GM19025 (cell line): ENCODE measurements around the gene GPR162.

Experiments used
- ATAC-seq: cut with Tn5 transposase; IDR thresholded peaks from one replicate; pipeline ENCODE4 v1.9.1; 2021; ENCODE audit warnings: mild to moderate bottlenecking, low read depth, moderate library complexity; ENCODE audit not compliant: unreplicated experiment

Gene GPR162

GRCh38 chr12:6833189-6833890, 11.7 kb downstream of the GPR162 start:
- no peak for ATAC-seq

GRCh38 chr12:6834254-6834653, 12.6 kb downstream of the GPR162 start:
- ATAC-seq = no peak

GRCh38 chr12:6834873-6835272, 13.3 kb downstream of the GPR162 start:
- no peak for ATAC-seq

- no peak for ATAC-seq
These were observed 15.2 kb downstream of the GPR162 start for GRCh38 chr12:6836851-6837250.

- ATAC-seq = no peak
These were observed 15.9 kb downstream of the GPR162 start for GRCh38 chr12:6837370-6838060.

- ATAC-seq = no peak
These were observed 17.2 kb downstream of the GPR162 start for GRCh38 chr12:6838854-6839253.

GRCh38 chr12:6839482-6840201, 18.0 kb downstream of the GPR162 start:
- ATAC-seq = peak; percentile 82

- ATAC-seq = no peak
These were observed 18.7 kb downstream of the GPR162 start for GRCh38 chr12:6840330-6840729.

GRCh38 chr12:6840761-6841515, 19.3 kb downstream of the GPR162 start, which contains the start of gene GNB3:
TSS of gene GNB3 (plus strand) at chr12:6840925. CDS start at chr12:6841288, 363 bp downstream.
- no peak for ATAC-seq

- ATAC-seq = no peak
These were observed 20.5 kb downstream of the GPR162 start for GRCh38 chr12:6842075-6842474.

- no peak for ATAC-seq
These were observed 21.7 kb downstream of the GPR162 start for GRCh38 chr12:6843118-6843902.

- ATAC-seq = no peak
These were observed 23.8 kb downstream of the GPR162 start for GRCh38 chr12:6845395-6845794.

GRCh38 chr12:6846316-6846869, 24.8 kb downstream of the GPR162 start:
- ATAC-seq = no peak

GRCh38 chr12:6847676-6848075, 26.1 kb downstream of the GPR162 start:
- no peak for ATAC-seq

GRCh38 chr12:6849427-6849826, 27.8 kb downstream of the GPR162 start:
- ATAC-seq = no peak

- ATAC-seq = no peak
These were observed 28.4 kb downstream of the GPR162 start for GRCh38 chr12:6849976-6850560.

- no peak for ATAC-seq
These were observed 29.2 kb downstream of the GPR162 start for GRCh38 chr12:6850796-6851152.

GRCh38 chr12:6851153-6851920, 29.7 kb downstream of the GPR162 start, which contains the start of gene CDCA3:
TSS of gene CDCA3 (minus strand) at chr12:6851286. CDS start at chr12:6850952, 334 bp downstream.
- ATAC-seq = peak; percentile 37
